ENCODE data around the gene NEGR1. TPM values are rescaled to one million over a fixed set of nuclear protein-coding genes. Genes with fewer than 3 reads are reported as not detected.

The NEGR1 gene
- total and polyA plus RNA-seq, 2 experiments from 2014 or later, result 1.0 to 2.8 TPM

DNA sequence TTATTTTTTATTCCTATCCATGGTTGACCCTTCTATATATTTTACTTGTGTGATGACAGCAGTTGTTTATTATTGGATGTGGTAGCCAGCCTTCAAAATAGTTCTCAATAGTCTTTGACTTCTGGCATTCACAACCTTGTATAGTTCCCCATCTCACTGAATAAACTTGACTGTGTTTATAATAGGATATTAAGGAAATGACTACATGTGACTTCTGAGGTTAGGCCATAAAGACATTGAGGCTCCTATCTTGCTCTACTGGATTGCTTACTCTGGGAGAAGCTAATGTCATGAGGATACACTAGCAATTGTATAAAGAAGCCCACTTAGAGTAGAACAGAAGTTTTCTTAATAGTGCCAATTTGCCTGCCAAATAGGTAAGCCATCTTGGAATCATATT is 231.8 kb downstream of the NEGR1 start:
- Histone ChIP-seq H3K79me2 (no peaks in the 10 kb centered on the region), H3K9me3 (ENCODE audit: low read depth) (no peaks in the 10 kb centered on the region), H3K4me3 (no peak overlapping the region), H3K9me2 (replicated peaks; ENCODE audit: insufficient read depth) (no peaks in the 10 kb centered on the region), H3K27me3 (no peaks in the 10 kb centered on the region), H3K27ac (no peak overlapping the region), H4K20me1 (ENCODE audit: insufficient read depth, poor library complexity, severe bottlenecking) (no peaks in the 10 kb centered on the region), H3K36me3 (replicated peaks; ENCODE audit: insufficient read depth, low read depth) (no peaks in the 10 kb centered on the region), H3K4me2 (no peak overlapping the region), H2AFZ (no peak overlapping the region), H3K4me1 (ENCODE audit: insufficient read depth) (no peaks in the 10 kb centered on the region)
- TF ChIP-seq EZH2phosphoT487 (IDR thresholded peaks at IDR 0.05; ENCODE audit: low read depth, severe bottlenecking, unreplicated experiment) (no peak), EZH2 (IDR thresholded peaks at IDR 0.05; ENCODE audit: borderline replicate concordance) (no peak)
- TF ChIP-seq, protein P1, sequence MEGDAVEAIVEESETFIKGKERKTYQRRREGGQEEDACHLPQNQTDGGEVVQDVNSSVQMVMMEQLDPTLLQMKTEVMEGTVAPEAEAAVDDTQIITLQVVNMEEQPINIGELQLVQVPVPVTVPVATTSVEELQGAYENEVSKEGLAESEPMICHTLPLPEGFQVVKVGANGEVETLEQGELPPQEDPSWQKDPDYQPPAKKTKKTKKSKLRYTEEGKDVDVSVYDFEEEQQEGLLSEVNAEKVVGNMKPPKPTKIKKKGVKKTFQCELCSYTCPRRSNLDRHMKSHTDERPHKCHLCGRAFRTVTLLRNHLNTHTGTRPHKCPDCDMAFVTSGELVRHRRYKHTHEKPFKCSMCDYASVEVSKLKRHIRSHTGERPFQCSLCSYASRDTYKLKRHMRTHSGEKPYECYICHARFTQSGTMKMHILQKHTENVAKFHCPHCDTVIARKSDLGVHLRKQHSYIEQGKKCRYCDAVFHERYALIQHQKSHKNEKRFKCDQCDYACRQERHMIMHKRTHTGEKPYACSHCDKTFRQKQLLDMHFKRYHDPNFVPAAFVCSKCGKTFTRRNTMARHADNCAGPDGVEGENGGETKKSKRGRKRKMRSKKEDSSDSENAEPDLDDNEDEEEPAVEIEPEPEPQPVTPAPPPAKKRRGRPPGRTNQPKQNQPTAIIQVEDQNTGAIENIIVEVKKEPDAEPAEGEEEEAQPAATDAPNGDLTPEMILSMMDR (IDR thresholded peaks at IDR 0.05; ENCODE audit: poor library complexity), result no peak
- no peak for DNase-seq (ENCODE audit: low spot score)

DNA sequence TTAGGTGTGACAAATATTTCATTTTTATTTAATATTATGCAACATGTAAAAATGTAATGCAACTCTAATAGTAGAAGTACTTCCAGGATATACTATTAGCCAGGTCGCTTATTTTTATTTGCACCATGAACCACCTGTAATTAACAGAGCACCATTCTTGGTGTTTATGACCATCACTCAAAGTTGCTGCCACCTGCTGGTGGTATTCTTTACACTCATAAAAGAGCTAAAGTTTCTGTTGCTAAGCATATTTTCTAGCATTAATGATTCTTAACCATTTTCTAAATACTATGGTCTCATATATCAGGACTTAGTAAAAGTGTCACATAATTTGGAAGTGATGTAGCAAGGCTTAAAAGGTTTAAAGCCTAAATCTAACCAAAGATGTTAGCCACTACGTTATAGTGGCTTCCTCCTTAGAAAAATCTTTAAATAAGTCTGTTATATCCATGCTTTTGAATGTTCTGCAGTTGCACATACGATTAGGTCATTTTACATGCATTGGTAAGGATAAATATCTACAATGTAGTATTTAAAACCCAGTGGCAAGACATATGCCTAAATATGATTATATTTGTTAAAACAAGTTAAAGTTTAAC is 244.5 kb downstream of the NEGR1 start:
- Histone ChIP-seq H3K27me3 (no peaks in the 10 kb centered on the region), H3K4me3 (no peak overlapping the region), H3K9me2 (replicated peaks; ENCODE audit: insufficient read depth) (no peaks in the 10 kb centered on the region), H3K36me3 (replicated peaks; ENCODE audit: insufficient read depth, low read depth) (no peaks in the 10 kb centered on the region), H3K4me1 (ENCODE audit: insufficient read depth) (no peaks in the 10 kb centered on the region), H2AFZ (no peak overlapping the region), H4K20me1 (ENCODE audit: insufficient read depth, poor library complexity, severe bottlenecking) (no peaks in the 10 kb centered on the region), H3K9me3 (ENCODE audit: low read depth) (no peaks in the 10 kb centered on the region), H3K79me2 (no peaks in the 10 kb centered on the region), H3K4me2 (no peak overlapping the region), H3K27ac (no peak overlapping the region)
- 54% methylated on average over 3 of the region's 3 CpGs for WGBS (ENCODE audit: low lambda C conversion rate, missing lambda C conversion rate)
- TF ChIP-seq EZH2 (IDR thresholded peaks at IDR 0.05; ENCODE audit: borderline replicate concordance), result no peak
- no peak for TF ChIP-seq EZH2phosphoT487 (IDR thresholded peaks at IDR 0.05; ENCODE audit: low read depth, severe bottlenecking, unreplicated experiment)
- TF ChIP-seq, protein P1 (IDR thresholded peaks at IDR 0.05; ENCODE audit: poor library complexity), result peak; percentile 68
- DNase-seq (ENCODE audit: low spot score), result peak; percentile 74

DNA sequence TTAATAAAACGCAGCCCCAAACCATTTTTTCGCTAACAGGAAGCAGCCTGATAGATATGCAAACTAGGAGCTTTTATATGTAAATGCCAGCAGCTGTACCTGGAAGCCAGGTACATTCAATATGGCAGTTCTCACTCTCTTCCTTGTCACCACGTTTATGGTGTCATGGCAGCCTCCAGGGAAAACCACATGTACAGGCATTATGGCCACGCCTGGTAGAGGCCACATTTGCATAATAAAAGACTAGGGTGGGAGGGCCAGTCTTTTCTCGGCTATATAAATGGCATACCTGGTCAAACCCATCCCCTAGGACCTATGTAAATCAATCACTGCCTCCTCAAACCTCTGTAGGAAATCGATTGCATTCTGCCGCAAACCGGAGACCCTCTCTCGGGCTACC is 247.5 kb downstream of the NEGR1 start:
- no peak overlapping the region for H2AFZ ChIP-seq
- H3K9me3 ChIP-seq (ENCODE audit: low read depth), result no peaks in the 10 kb centered on the region
- H3K36me3 ChIP-seq (replicated peaks; ENCODE audit: insufficient read depth, low read depth), result no peaks in the 10 kb centered on the region
- H3K9me2 ChIP-seq (replicated peaks; ENCODE audit: insufficient read depth), result no peaks in the 10 kb centered on the region
- no peaks in the 10 kb centered on the region for H4K20me1 ChIP-seq (ENCODE audit: insufficient read depth, poor library complexity, severe bottlenecking)
- no peaks in the 10 kb centered on the region for H3K27me3 ChIP-seq
- 88% methylated on average over 9 of the region's 9 CpGs for WGBS (ENCODE audit: low lambda C conversion rate, missing lambda C conversion rate)
- H3K4me2 ChIP-seq, result no peak overlapping the region
- no peak overlapping the region for H3K4me3 ChIP-seq
- no peak for DNase-seq (ENCODE audit: low spot score)
- no peaks in the 10 kb centered on the region for H3K79me2 ChIP-seq
- no peak overlapping the region for H3K27ac ChIP-seq
- TF ChIP-seq EZH2phosphoT487 (IDR thresholded peaks at IDR 0.05; ENCODE audit: low read depth, severe bottlenecking, unreplicated experiment) (no peak), EZH2 (IDR thresholded peaks at IDR 0.05; ENCODE audit: borderline replicate concordance) (no peak)
- TF ChIP-seq, protein P1 (IDR thresholded peaks at IDR 0.05; ENCODE audit: poor library complexity), result no peak
- H3K4me1 ChIP-seq (ENCODE audit: insufficient read depth), result no peaks in the 10 kb centered on the region

Data from hepatocyte (in vitro differentiated cells).